HFFc6 (cell line): ENCODE results near the gene KIAA1217. TPM values are rescaled to one million over a fixed set of nuclear protein-coding genes. Genes with fewer than 3 reads are reported as not detected.

Experiments
- DNase-seq: peaks from one replicate; pipeline ENCODE4 v3.0.0-alpha.2; 2018
- H3K27ac Mint-ChIP-seq: 2 replicates; pipeline ENCODE4 v1.8.0; 2020; ENCODE audit warnings: mild to moderate bottlenecking, mixed read lengths
- H3K27me3 Mint-ChIP-seq: 2 replicates; pipeline ENCODE4 v1.8.0; 2021; ENCODE audit warnings: mild to moderate bottlenecking, moderate library complexity, mixed read lengths; ENCODE audit not compliant: insufficient read depth
- H3K36me3 Mint-ChIP-seq: 2 replicates; pipeline ENCODE4 v1.8.0; 2021; ENCODE audit warnings: low read depth, mixed read lengths
- H3K4me1 Mint-ChIP-seq: 2 replicates; pipeline ENCODE4 v1.8.0; 2020; ENCODE audit warnings: low read depth, mixed read lengths
- H3K4me3 Mint-ChIP-seq: 2 replicates; pipeline ENCODE4 v1.8.0; 2020; ENCODE audit warnings: mild to moderate bottlenecking, moderate library complexity, mixed read lengths
- H3K9me3 Mint-ChIP-seq: 2 replicates; pipeline ENCODE4 v1.8.0; 2020; ENCODE audit warnings: mild to moderate bottlenecking, mixed read lengths
- CTCF ChIP-seq: fragments of 200-600 bp; sonication (generic); IDR thresholded peaks from 2 replicates; pipeline ENCODE4 v1.5.0; 2021; ENCODE audit warnings: antibody characterized with exemption, mild to moderate bottlenecking
- total RNA-seq, 6 experiments: library from RNA; stranded (reverse); fragmentation: NEBNext Ultra II Directional; extraction: Animal tissue kit (Norgen Biotek cat#: 25700); gene quantifications; 2 replicates in 1 of 6; 3 replicates in 5 of 6; pipeline ENCODE4 v1.2.3, GENCODE V29; 2021

The KIAA1217 gene
- total RNA-seq, 6 experiments from 2014 or later: 1.3 to 2.1 (median 2.0) TPM

GRCh38 chr10:24172909-24173308 lies 36.0 kb upstream of the KIAA1217 start:
- Mint-ChIP-seq H3K4me1 (no peaks in the 10 kb centered on the region), H3K4me3 (no peak overlapping the region), H3K36me3 (no peaks in the 10 kb centered on the region), H3K27me3 (peaks cover 1% of the 10 kb centered on the region; the same call in 1 of the 2 replicates), H3K27ac (no peak overlapping the region), H3K9me3 (peaks cover 15% of the 10 kb centered on the region)
- no peak for TF ChIP-seq CTCF
- no peak for DNase-seq

- Mint-ChIP-seq H3K4me3 (no peak overlapping the region), H3K27me3 (peaks cover 1% of the 10 kb centered on the region; the same call in 1 of the 2 replicates), H3K9me3 (peaks cover 15% of the 10 kb centered on the region), H3K36me3 (no peaks in the 10 kb centered on the region), H3K4me1 (no peaks in the 10 kb centered on the region), H3K27ac (no peak overlapping the region)
- DNase-seq: no peak
- TF ChIP-seq CTCF: no peak
These were observed 34.9 kb upstream of the KIAA1217 start for GRCh38 chr10:24174014-24174413.

GRCh38 chr10:24176658-24177057 lies 32.3 kb upstream of the KIAA1217 start:
- H3K27me3 Mint-ChIP-seq: peaks cover 1% of the 10 kb centered on the region; the same call in 1 of the 2 replicates
- no peak overlapping the region for H3K27ac Mint-ChIP-seq
- no peaks in the 10 kb centered on the region for H3K36me3 Mint-ChIP-seq
- H3K4me3 Mint-ChIP-seq: no peak overlapping the region
- no peaks in the 10 kb centered on the region for H3K4me1 Mint-ChIP-seq
- DNase-seq: no peak
- H3K9me3 Mint-ChIP-seq: peaks cover 14% of the 10 kb centered on the region
- no peak for TF ChIP-seq CTCF

GRCh38 chr10:24177636-24178035 lies 31.3 kb upstream of the KIAA1217 start:
- no peak overlapping the region for H3K27ac Mint-ChIP-seq
- no peaks in the 10 kb centered on the region for H3K36me3 Mint-ChIP-seq
- no peak for TF ChIP-seq CTCF
- no peaks in the 10 kb centered on the region for H3K4me1 Mint-ChIP-seq
- peaks cover 1% of the 10 kb centered on the region; the same call in 1 of the 2 replicates for H3K27me3 Mint-ChIP-seq
- peaks cover 14% of the 10 kb centered on the region for H3K9me3 Mint-ChIP-seq
- no peak overlapping the region for H3K4me3 Mint-ChIP-seq
- no peak for DNase-seq

GRCh38 chr10:24180891-24181290 lies 28.0 kb upstream of the KIAA1217 start:
- H3K36me3 Mint-ChIP-seq: no peaks in the 10 kb centered on the region
- H3K4me3 Mint-ChIP-seq: no peak overlapping the region
- H3K9me3 Mint-ChIP-seq: peaks cover 14% of the 10 kb centered on the region
- H3K27ac Mint-ChIP-seq: no peak overlapping the region
- H3K27me3 Mint-ChIP-seq: no peaks in the 10 kb centered on the region
- H3K4me1 Mint-ChIP-seq: no peaks in the 10 kb centered on the region
- no peak for TF ChIP-seq CTCF
- no peak for DNase-seq

GRCh38 chr10:24184455-24184854 lies 24.5 kb upstream of the KIAA1217 start:
- peaks cover 20% of the 10 kb centered on the region for H3K9me3 Mint-ChIP-seq

More at GRCh38 chr10:24184455-24184854, 24.5 kb upstream of the KIAA1217 start:
- Mint-ChIP-seq H3K27me3 (no peaks in the 10 kb centered on the region), H3K4me3 (no peak overlapping the region), H3K27ac (no peak overlapping the region), H3K36me3 (no peaks in the 10 kb centered on the region), H3K4me1 (no peaks in the 10 kb centered on the region)
- no peak for DNase-seq
- TF ChIP-seq CTCF: no peak
